ENCODE data around the gene PASK.
"Not testable (repeated sequence)": the region's sequence is repeated elsewhere in the genome, so short reads cannot be mapped to it uniquely, and the experiment has no call there.

Gene PASK

DNA sequence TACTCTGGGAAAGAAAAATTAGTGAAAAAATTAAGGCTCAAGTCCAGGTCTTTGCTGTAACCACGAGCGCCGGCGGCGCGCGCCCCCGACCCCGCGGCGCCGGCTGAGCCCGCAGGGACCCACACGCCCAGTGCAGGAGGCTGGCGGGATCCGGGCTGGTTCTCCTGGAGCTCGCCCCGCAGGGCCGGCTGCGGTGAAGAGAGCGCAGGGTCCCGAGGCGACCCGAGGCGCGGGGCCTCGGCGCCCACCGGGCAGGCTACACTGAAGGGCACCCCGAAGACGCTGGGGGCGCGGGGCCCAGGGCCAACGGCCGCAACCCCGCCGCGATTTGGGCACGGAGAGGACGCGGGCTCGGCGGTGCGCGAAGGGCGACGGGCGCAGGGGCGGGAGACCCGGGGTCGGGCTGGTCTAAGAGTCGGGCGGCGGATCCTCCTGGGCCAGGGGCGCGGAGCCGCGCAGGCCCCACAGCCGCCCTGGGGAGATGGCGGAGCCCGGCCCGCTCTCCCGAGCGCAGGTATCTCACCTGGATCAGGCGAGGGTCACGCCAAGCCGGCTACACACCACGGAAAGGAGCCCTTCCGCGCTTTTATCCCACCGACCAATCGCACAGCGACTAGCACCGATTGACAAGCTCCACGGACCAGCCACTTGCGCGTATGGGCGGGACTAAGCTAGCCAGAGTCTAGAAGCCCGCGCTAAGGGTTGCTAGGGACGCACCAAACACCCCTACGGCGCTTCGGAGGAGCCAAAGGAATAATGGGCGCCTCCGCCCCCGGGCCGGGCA, at the start of gene PASK:
Gene PASK, minus strand, starts transcription at position 582 of the 784 bp plus-strand sequence. CDS start 6,440 bp downstream, outside the sequence.
- DNase-seq = peak; percentile 97

DNA sequence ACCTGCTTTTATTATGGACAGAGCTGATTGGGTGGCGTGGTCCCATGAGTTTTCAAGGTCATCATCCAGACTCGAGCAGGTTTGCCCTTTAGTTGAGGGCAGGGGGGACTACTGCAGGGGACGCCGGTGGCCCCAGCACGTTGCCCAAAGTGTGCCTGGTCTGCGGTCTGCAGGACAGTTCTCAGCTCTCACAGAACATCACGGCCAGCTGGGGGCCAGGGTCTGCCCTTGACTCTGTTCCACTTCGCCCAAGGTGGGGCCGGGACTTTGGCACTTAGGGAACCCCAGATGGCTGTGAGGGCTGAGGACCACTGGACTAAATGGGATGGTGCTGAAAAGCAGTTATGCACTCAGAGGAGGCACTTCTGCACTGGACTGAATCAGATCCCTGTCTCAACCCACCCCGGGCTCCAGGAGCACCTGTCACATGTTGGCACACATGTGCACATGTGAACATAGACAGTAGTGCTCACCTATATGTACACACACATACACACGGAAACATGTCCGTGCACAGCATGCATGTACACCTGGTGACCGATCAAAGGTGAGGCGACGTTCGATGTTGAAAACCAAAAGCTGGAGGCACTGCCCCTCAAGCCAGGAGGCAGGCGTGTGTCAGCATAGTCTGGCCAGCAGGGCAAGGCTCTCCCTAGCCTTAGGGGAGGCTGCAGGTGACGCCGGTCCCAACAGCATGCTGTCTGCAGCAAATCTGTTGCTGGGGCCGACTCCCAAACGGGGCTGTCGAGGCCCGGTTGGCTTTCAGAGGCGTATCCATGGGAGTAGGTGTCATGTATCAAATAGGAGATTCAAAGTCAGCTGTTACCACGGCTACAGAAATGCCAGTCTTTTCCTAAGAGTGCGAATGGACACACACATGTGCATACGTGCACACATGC, 49.4 kb upstream of the PASK start:
- DNase-seq = no peak

DNA sequence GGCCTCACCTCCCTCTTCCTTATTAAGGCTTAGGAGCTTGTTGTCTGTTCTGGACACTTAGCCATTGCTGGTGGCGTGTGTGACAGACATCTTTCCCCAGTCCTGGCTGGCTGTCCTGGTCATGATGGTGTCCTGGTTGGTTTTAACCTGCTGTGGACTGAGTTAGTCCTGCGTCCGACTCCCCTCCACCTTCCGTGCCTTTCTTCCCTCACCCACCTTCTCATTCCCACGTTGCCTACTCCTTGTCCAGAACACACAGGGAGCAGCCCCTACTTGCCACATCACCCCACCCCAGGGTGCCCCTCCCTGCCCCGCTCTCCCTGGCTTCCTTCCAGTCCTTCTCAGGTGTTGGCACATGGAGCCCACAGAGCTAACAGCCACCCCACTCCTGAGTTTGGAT, 48.7 kb upstream of the PASK start:
- DNase-seq = no peak

DNA sequence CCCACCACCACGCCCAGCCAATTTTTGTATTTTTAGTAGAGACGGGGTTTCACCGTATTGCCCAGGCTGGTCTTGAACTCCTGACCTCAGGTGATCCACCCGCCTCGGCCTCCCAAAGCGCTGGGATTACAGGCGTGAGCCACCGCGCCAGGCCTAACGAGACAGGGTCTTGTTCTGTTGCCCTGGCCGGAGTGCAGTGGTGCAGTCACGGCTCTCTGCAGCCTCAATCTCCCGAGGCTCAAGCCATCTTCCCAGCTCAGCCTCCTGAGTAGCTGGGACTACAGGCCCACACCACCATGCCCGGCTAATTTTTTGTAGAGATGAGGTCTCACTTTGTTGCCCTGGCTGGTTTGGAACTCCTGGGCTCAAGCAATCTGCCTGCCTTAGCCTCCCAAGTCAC, 48.0 kb upstream of the PASK start:
- not testable (repeated sequence) for DNase-seq

DNA sequence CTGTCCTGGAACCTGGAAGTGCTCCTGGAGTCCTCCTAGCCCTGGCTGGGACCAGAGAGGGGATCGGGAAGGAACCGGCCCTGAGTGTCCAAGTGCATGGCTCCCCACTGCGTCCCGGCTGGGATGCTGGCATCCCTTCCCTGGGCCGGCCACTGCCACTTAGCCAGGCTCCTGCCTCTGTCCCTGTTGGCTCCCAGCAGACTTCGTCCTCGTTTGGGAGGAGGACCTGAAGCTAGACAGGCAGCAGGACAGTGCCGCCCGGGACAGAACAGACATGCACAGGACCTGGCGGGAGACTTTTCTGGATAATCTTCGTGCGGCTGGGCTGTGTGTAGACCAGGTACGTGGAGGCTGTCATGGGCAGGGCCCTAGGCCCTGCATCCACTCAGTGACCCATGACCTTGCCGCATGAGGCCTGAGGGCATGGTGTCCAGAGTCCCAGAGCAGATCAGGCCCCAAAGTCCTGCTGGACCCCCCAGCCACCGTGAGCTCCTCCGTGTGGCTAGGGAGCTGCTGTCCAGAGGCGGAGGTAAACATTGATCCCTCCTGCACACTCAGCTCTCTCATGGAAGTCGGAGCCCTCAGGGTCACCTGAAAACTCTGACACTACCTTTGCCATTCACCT, 46.3 kb upstream of the PASK start:
- DNase-seq = no peak

DNA sequence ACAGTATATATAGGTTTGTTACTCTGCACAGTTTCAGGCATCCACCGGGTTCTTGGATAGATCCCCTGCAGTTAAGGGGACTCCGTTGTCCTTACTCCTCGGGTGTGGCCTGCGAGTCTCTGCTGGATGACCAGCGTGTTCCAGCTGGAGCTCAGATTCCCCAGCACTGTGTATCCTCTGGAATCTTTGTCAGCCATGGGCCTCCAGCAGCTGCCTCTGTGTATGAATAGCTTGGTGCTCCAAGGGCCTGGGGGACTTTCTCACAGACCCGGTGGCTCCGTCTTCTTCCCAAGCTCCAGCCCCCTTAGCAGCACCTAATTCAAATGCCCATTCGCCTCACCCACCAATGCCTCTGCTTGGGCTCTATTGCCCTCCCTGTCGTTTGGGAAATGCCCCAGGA, 45.5 kb upstream of the PASK start:
- no peak for DNase-seq

DNA sequence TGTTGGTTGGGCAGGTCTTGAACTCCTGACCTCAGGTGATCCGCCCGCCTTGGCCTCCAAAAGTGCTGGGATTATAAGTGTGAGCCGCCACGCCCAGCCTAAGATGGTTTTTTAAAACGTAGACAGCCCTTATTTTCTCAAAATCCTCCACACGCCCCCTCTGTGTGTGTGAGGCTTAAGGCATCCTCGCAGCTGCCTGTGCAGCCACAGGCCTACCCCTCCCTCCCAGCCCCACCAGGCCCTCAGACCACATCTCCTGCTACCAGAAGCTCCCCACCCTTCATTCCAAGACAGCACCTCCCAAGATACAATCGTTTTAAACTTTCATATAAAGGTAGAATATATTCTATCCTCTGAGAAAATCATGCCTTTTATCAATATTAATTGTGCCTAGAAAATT, 44.0 kb upstream of the PASK start:
- no peak for DNase-seq

DNA sequence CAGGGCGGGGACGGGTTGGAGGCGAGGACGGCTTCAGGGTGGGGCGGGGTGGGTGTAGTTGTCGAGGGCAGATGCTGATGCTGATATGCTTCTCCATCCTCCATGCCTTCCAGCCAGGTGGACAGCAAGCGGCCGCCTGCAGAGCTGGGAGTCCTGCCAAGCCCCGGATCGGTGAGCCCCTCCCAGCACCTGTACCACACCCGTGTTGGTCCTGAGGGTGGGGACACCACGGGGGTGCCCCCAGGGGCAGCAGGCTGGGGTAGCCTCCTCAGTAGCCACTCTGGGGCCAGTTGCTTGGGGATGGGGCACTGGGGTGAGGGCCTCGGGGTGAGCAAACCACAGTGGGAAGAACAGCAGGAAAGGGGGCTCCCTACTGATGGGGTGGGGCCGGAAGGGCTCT, 41.8 kb upstream of the PASK start:
- DNase-seq = no peak

DNA sequence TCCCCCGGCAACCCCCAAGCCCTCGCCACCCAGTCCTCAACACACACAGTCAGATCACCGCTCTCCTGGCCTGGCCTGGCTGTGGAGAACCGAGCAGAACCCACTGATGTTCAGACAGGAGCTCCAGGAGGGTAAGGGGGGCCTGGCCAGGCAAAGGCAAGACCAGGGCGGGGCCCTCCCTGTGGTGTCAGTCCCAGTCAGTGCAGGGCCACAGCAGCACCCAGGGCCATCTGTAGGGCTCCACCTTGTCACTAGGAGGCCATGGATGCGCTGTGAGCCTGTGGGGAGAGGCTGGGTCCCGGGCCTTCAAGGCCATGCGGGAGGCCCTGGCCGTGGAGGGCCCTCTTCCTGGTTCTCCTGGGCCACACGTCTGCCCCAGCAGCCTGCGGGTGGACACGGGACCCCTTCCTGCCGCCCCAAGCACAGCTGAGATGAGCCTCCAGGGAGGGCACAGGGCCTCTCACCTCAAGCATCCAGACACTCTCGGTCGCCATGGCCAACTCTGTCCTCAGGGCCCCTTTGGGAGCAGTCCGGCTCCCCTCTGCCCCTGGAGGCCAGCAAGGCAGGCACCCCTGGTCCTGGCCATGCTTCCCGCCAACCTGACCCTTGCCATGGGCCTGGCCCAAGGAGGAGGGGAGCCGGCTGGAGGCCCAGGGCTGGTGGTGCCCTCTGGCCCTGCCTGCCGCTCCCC, 41.2 kb upstream of the PASK start:
- no peak for DNase-seq

DNA sequence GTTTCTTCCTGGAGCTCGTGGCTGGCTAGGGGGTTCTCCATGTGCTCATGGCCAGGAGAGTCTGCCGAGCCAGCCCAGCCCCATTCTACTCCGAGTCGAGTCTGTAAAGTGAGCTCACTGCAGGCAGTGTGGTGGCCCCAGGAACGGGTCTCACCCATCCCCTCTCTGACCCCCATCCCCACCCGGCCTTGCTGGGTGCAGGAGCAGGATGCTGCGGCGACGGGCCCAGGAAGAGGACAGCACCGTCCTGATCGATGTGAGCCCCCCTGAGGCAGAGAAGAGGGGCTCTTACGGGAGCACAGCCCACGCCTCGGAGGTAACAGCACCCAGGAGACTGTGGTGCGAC, 40.6 kb upstream of the PASK start:
- no peak for DNase-seq

DNA sequence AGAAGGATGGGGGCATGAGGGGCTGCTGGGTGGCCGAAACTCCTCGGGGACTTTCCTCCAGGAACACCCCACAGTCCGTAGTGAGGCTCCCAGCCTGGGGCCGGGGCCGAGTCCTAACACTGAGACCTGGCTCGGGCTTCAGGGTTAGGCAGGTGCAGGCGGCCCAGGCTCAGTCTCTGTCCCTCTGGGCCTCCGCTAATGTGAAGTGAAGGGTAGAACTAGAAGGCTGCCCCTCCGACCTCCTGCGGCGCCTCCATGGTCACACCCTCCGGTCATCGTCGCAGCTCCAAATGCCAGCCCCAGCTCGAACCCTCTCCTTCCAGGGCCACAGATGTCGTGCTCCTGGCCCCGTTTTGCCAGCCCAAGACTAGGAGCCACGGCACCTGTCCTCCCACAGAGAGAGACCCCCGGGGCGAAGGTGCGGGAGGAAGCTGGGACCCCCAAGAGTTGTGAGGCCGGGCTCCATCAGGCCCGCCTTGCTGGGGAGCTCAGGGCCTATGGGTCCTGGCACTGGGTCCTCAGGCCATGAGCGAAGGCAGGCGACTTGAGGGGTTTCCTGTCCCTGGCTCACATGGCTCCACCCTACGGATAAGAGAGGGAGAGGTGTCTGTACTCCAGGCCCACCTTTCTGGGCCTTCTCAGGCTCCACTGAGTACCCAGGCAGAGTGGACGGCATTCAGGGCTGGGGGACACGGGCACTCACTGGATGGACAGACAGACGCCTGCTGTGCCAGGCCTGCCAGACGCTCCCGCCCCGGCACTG, 40.0 kb upstream of the PASK start:
- DNase-seq = no peak

DNA sequence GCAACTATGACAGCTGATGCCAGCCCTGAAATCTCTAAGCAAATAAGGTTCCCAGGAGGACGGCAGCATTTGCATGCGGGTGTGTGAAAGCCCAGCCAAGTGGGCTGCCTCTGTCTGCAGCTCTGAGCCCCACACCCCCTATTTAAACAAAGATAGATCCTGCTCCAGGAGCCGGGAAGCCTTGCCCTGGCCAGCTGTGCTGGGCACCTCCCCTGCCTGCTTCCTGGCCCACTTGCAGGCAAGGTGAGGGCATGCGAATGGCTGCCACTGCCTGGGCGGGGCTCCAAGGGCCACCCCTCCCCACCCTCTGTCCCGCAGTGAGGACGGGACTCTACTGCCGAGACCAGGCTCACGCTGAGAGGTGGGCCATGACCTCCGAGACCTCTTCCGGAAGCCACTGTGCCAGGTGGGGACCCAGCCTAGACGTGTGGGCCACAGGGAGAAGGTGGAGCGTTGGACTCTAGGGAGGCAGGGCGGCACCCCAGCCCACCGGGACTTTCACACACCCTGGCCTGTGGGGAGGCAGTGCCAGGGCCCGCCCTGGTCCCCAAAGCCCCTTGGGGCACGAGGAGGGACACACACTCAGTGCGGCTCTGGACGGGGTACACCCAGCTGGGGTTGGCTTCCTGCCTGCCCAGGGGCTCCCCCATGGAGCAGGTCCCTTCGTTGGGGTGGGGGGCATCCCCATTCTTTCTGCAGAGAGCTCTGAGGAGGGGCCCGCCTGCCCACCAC, 39.3 kb upstream of the PASK start, which contains the start of gene ANO7:
Gene ANO7, plus strand, starts transcription at position 317 of the 732 bp plus-strand sequence. CDS start 1,387 bp downstream, outside the sequence.
- no peak for DNase-seq

DNA sequence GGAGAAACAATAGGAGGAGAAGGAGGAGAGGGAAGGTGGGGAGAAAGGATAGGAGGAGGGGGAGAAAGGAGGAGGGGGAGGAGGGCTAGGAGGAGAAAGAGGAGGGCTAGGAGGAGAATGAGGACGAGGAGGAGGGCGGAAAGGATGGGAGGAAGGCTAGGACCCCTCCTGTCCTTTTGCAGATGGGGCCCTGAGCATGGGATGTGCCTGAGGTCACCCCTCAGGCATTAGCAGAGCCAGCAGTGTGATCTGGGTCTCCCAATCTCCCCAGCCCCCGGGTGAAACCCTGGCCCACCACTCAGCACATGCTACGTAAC, 38.6 kb upstream of the PASK start:
- DNase-seq = no peak

DNA sequence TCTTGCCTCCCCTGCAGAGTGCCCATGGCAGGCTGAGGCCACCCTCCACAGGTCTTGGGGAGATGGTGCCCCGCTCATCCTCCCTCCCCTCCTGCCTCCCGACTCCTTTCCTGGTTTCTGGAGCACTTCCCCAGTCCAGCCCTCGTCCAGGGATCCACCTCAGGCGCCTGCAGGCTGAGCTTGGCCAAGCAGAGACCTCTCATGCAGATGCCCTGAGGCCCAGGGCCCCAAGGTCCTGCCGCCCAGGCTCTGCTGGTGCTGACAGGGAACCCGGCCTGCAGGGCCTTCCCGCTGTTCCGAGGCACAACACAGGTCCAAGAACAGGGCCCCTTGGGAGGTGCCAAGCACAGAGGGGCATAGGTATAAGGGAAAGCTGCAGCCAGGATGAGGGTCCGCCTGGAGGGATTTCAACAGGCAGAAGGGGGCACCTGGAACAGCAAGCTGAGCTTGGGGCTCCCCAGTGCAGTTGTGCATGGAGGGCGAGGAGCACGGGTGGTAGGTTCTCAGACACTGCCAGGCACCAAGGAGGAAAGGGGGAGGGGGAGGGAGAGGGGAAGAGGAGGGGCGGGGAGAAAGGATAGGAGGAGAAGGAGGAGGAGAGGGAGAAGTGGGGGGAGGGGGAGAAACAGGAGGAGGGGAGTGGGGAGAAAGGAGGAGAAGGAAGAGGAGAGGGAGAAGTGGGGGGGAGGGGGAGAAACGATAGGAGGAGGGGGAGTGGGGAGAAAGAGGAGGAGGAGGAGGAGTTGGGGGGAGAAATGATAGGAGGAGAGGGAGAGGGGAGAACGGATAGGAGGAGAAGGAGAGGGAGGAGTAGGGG, 38.0 kb upstream of the PASK start:
- DNase-seq = no peak

DNA sequence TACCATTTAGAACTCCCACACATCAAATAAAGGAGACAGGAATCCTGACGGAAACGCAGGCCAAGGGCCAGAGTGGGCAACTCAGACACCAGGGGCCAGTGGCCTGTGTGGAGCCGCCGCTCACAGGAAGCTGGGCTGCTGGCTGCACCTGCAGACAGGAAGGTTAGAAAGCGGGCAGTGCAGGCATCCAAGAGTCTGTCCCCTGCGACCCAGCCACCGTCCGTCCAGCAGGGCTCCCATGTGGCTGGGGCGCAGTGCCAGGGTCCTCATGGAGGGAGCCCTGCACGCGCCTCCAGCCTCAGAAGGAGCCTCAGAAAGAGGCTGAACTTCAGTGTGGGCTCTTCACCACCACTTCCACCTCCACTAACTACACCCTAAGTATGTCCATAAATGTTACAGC, 36.7 kb upstream of the PASK start:
- DNase-seq = no peak

DNA sequence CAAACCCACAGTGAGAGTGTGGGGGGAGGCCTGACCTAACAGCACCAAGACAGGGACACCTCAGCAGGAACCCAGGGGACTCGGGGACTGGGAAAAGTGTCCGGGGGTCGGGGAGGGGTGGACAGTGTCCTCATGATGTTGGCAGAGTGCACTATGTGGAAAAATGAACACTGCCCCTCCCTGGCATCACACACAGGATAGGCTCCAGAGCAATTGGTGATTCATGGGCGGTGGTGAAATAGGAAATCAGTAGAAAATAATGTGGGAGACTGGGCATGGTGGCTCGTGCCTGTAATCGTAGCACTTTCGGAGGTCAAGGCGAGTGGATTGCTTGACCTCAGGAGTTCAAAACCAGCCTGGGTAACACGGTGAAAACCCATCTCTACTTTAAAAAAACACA, 35.6 kb upstream of the PASK start:
- no peak for DNase-seq

DNA sequence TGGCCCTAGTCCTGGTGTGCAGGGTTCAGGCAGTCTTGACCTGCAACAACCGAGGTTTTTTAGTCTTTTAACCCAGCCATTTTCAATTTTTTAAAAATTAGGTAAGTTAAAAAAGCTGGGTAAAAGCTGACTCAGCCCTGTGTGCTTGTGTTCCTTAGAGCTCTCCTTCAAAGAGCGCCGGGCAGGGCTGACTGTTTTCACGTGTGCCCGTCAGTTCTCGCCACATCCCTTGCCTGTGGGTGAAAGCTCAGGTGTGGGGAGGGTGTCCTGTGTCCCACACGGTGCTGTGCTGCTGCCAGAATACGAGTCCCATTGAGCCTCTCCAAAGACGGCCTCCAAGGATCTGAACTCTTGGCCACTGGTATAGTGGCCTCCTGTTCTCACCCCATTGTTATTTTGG, 33.9 kb upstream of the PASK start:
- no peak for DNase-seq

DNA sequence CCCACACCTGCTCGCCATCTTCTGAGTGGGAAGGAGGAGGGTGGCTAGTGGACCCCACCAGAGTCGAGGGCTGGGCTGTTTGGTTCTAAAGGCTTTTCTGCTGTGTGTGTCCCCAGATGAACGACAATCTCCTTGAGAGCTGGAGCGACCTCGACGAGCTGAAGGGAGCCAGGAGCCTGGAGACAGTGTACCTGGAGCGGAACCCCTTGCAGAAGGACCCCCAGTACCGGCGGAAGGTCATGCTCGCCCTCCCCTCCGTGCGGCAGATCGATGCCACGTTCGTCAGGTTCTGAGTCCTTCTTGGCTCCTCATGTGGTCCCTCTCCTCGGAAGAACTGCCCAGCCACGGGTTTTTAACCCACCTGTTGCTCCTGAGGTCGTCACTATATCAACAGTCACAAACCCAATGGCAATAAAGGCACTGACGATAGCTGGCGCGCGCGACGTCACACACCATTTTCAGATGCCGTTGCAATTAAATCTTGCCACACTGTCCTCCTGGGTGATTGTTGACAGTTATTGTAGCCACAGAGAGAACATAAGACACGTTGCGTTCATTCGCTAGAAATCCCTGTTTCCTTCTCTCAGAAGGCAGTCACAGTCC, 33.4 kb upstream of the PASK start:
- DNase-seq = no peak

DNA sequence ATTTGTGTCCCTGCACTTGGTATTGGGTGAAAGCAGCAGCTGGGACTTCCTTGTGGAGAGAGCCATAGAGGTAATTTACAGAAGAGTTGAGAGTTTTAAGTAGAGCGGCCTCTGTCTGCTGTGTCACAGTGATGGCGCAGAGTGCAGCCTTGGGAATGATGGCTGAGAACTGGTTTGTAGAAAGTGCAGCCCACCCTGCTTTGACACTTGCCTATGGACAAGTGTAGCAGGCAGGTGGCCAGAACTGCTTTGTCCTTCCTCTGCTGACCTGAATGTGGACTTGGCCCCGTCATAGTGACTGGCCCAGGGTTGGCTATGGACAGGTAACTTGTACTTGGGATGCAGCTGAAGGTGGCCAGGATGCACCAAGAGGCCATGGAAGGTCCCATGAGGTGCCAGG, 32.9 kb upstream of the PASK start:
- no peak for DNase-seq

DNA sequence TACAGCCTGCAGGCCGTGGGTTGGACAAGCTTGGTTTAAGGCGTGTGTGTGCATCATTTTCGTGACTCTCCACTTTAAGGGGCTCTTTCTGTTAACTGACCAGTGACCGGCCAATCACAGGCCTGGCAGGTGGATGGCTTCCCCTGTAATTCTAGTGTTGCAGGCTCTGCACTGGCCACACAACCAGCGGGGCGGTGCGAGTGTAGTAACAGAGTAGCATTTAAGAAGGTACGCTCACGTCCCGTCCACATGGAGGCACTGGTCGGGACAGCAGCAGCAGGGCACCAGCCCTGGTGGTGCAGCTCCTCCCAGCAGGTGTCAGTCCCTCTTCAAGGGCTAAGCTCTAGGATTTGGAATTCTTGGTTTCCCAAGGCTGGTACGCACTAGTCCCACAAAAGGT, 31.2 kb upstream of the PASK start:
- no peak for DNase-seq

Measured in stimulated activated CD4-positive, alpha-beta T cell treated with anti-CD3 and anti-CD28 coated beads, Interleukin-1b, Interleukin-23, amount 100 ng/mL, for 48 hours (primary cell).